OCI-LY7 (cell line): ENCODE data around the gene BRPF3.

Source experiments
- EZH2phosphoT487 ChIP-seq: fragments of 200-600 bp; sonication (generic); IDR thresholded peaks from 2 replicates; pipeline ENCODE4 v1.6.1; 2018; ENCODE audit warnings: low read depth, borderline replicate concordance, mild to moderate bottlenecking, mixed run types, antibody characterized with exemption, low read length, moderate library complexity, mixed read lengths
- TF ChIP-seq, protein P1 (sequence below): fragments of 200-600 bp; sonication (generic); conservative IDR thresholded peaks from 2 replicates; pipeline ENCODE4 v1.5.1; 2014; ENCODE audit warnings: mild to moderate bottlenecking, antibody characterized with exemption, low read length, moderate library complexity, mixed read lengths

DNA sequence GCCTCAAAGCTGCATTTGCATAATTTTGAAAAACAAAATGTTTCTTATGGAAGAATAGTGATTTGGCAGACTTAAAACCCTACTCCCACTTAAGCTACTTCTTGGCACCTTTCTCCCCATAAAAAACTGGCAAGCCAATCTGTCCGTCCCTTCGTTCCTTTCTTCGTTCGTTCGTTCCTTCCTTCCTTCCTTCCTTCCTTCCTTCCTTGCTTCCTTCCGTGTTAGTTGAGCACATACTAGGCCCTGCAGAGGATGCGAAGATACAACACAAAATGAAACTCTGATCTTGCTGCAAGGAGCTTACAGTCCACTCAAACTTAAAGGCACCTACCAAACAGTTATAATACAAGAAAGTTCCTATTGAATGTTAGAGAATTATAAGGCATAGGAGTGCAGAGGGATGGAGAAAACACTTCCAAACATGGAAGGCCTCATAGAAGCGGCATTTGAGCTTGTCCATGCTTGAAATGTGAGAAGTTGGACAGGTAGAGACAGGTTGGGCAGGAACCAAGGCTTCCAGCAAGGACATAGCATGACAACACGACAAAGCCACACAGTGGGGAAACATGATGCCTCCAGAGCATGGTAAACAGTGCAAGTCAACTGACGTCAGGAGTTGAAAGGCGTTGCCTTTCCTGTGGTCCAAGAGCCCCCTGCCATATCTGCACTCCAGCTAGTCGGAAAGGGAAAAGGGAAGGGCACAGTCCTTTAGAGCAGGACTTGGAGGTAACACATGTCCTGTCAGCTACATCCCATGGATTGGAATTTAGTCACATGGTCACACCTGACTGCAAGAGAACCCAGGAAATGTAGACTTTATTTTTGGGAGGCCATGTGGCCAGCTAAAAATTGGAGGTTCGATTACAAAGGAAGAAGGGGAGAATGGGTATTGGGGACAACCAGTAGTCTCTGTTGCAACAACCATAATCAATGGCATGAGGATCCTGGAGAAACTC is 80.3 kb downstream of the BRPF3 start:
- TF ChIP-seq, protein P1, sequence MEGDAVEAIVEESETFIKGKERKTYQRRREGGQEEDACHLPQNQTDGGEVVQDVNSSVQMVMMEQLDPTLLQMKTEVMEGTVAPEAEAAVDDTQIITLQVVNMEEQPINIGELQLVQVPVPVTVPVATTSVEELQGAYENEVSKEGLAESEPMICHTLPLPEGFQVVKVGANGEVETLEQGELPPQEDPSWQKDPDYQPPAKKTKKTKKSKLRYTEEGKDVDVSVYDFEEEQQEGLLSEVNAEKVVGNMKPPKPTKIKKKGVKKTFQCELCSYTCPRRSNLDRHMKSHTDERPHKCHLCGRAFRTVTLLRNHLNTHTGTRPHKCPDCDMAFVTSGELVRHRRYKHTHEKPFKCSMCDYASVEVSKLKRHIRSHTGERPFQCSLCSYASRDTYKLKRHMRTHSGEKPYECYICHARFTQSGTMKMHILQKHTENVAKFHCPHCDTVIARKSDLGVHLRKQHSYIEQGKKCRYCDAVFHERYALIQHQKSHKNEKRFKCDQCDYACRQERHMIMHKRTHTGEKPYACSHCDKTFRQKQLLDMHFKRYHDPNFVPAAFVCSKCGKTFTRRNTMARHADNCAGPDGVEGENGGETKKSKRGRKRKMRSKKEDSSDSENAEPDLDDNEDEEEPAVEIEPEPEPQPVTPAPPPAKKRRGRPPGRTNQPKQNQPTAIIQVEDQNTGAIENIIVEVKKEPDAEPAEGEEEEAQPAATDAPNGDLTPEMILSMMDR, result no peak
- no peak for TF ChIP-seq EZH2phosphoT487
